Smooth muscle cell (in vitro differentiated cells): ENCODE data around the gene PDE8A. TPM values are rescaled to one million over a fixed set of nuclear protein-coding genes. Genes with fewer than 3 reads are reported as not detected.

Experiments used
- DNase-seq: peaks from one replicate; lab custom pipeline; 2025; ENCODE audit not compliant: unreplicated experiment; lab: John Stamatoyannopoulos, UW
- H2AFZ ChIP-seq: fragments of 200-600 bp; sonication (generic); 2 replicates; pipeline ENCODE4 v1.6.0; 2016; ENCODE audit warnings: antibody characterized with exemption, low read depth, mild to moderate bottlenecking
- H3F3A ChIP-seq: fragments of 200-600 bp; sonication (generic); 2 replicates; pipeline ENCODE4 v1.6.0; 2017; ENCODE audit warnings: antibody characterized with exemption, low read depth
- H3K27ac ChIP-seq: fragments of 200-600 bp; sonication (generic); 2 replicates; pipeline ENCODE4 v1.5.1; 2016; ENCODE audit warnings: low read depth, mild to moderate bottlenecking
- H3K27me3 ChIP-seq: fragments of 200-600 bp; sonication (generic); 2 replicates; pipeline ENCODE4 v1.6.1; 2016; ENCODE audit warnings: low read depth, mild to moderate bottlenecking
- H3K36me3 ChIP-seq: fragments of 200-600 bp; sonication (generic); 2 replicates; pipeline ENCODE4 v1.5.1; 2016; ENCODE audit warnings: low read depth
- H3K4me1 ChIP-seq: fragments of 200-600 bp; sonication (generic); 2 replicates; pipeline ENCODE4 v1.5.1; 2016; ENCODE audit warnings: low read depth
- H3K4me2 ChIP-seq: fragments of 200-600 bp; sonication (generic); 2 replicates; pipeline ENCODE4 v1.6.0; 2016; ENCODE audit warnings: mild to moderate bottlenecking
- H3K4me3 ChIP-seq: fragments of 200-600 bp; sonication (generic); 2 replicates; pipeline ENCODE4 v1.5.1; 2016; ENCODE audit warnings: mild to moderate bottlenecking
- H3K79me2 ChIP-seq: fragments of 200-600 bp; sonication (generic); 2 replicates; pipeline ENCODE4 v1.6.0; 2016; ENCODE audit warnings: low read depth, mild to moderate bottlenecking
- H3K9ac ChIP-seq: fragments of 200-600 bp; sonication (generic); 2 replicates; pipeline ENCODE4 v1.6.0; 2016; ENCODE audit warnings: low read depth
- H3K9me3 ChIP-seq: fragments of 200-600 bp; sonication (generic); replicated peaks from 2 replicates; pipeline ENCODE4 v1.5.1; 2016; ENCODE audit warnings: low read depth
- H4K20me1 ChIP-seq: fragments of 200-600 bp; sonication (generic); 2 replicates; pipeline ENCODE4 v1.6.0; 2016; ENCODE audit warnings: low read depth
- WGBS: methylation state at CpG from one replicate; pipeline ENCODE4 v1.1.7; 2016; ENCODE audit warnings: low lambda C conversion rate; 5-methylcytosine and 5-hydroxymethylcytosine counted together
- polyA plus RNA-seq: library from polyadenylated mRNA; unstranded; fragments of >200 nt; fragmentation: Nextera tagmentation; extraction: Ambion mirVana; gene quantifications from 2 replicates; pipeline ENCODE4 v1.2.1, GENCODE V29; 2016
- total RNA-seq: library from RNA; depleted of rRNA; stranded (reverse); fragments of >200 nt; gene quantifications from 2 replicates; pipeline ENCODE4 v1.2.3, GENCODE V29; 2014
- TF ChIP-seq, protein P1 (sequence below): fragments of 200-600 bp; sonication (generic); IDR thresholded peaks from 2 replicates; pipeline ENCODE4 v1.5.1; 2017; ENCODE audit warnings: borderline replicate concordance, mild to moderate bottlenecking, antibody characterized with exemption; ENCODE audit not compliant: insufficient read depth, poor library complexity, severe bottlenecking

The PDE8A gene
- total and polyA plus RNA-seq, 2 experiments from 2014 or later: 5.5 to 19.8 TPM

DNA sequence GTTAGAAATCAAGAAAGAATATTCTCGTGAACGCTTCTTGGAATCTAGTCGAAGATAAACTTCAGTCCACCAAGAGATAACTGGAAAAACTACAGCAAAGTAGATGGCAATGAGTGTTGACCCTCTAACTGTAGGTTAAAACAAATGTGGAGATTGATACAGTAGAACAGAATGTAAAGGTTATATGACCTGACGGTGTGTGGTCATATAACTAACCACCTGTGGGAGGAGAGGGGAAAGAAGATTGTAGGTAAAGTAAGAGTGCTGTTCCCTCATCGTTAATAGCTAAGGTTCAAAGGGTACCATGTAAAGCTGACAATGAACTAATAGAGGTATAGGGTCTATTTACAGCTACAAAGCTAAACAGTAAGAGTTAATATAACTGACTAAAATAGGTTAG, 52.6 kb downstream of the PDE8A start:
- Histone ChIP-seq H4K20me1 (peaks cover 23% of the 10 kb centered on the region), H3K9me3 (no peaks in the 10 kb centered on the region), H3K4me1 (peaks cover 7% of the 10 kb centered on the region), H3K9ac (no peak overlapping the region), H3K4me2 (no peak overlapping the region), H3K27ac (no peak overlapping the region), H3K36me3 (no peaks in the 10 kb centered on the region), H3K79me2 (peaks cover 17% of the 10 kb centered on the region), H3K4me3 (no peak overlapping the region), H3F3A (no peaks in the 10 kb centered on the region), H2AFZ (no peak overlapping the region), H3K27me3 (no peaks in the 10 kb centered on the region)
- TF ChIP-seq, protein P1, sequence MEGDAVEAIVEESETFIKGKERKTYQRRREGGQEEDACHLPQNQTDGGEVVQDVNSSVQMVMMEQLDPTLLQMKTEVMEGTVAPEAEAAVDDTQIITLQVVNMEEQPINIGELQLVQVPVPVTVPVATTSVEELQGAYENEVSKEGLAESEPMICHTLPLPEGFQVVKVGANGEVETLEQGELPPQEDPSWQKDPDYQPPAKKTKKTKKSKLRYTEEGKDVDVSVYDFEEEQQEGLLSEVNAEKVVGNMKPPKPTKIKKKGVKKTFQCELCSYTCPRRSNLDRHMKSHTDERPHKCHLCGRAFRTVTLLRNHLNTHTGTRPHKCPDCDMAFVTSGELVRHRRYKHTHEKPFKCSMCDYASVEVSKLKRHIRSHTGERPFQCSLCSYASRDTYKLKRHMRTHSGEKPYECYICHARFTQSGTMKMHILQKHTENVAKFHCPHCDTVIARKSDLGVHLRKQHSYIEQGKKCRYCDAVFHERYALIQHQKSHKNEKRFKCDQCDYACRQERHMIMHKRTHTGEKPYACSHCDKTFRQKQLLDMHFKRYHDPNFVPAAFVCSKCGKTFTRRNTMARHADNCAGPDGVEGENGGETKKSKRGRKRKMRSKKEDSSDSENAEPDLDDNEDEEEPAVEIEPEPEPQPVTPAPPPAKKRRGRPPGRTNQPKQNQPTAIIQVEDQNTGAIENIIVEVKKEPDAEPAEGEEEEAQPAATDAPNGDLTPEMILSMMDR: no peak
- 93% methylated on average over 5 of the region's 5 CpGs for WGBS
- DNase-seq: no peak

DNA sequence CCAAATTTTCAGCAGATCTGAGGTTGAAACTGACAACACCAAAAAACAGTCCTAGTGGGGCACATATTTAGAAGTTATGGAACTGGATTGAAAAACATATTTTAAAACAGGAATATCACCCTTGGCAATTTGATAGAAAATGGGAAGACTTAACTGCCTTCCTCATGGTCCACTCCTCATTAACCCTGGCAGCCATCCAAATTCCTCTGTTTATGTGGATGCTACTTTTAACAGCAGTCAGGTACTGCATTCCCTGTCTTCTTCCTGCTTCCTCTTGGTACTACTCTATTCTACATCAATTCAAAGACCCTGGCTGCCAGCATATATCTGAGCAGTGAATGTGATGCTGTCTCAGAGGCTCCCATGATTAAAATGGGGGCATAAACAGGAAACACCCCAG, 54.3 kb downstream of the PDE8A start:
- H3K4me1 ChIP-seq: no peaks in the 10 kb centered on the region
- H3K9ac ChIP-seq: no peak overlapping the region

DNA sequence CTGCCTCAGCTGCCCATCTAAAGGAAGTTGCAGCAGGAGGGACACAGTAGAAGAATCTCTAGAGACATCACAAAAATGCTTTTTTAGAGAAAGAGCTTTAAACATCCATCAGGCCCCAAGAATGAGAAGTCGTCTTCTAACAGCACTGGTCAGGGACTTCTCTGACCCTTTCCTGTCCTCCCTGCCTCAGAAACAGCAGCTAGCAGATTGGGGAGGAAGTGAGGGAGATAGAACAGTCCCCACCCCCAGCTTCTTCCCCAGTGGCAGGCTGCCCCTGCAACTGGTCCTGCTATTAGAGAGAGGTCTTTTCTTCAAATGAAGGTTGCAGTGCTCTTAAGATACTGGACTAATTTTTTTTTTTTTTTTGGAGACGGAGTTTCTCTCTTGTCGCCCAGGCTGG, 55.1 kb downstream of the PDE8A start:
- H3K4me2 ChIP-seq: no peak overlapping the region
- no peak overlapping the region for H3K4me3 ChIP-seq
- H3K4me1 ChIP-seq: no peaks in the 10 kb centered on the region
- H3K27me3 ChIP-seq: no peaks in the 10 kb centered on the region
- 81% methylated on average over 3 of the region's 3 CpGs for WGBS
- H3F3A ChIP-seq: no peaks in the 10 kb centered on the region
- peaks cover 11% of the 10 kb centered on the region for H4K20me1 ChIP-seq
- H3K9ac ChIP-seq: no peak overlapping the region
- H3K79me2 ChIP-seq: peaks cover 8% of the 10 kb centered on the region
- H3K27ac ChIP-seq: no peak overlapping the region
- H3K36me3 ChIP-seq: no peaks in the 10 kb centered on the region
- no peak for DNase-seq
- TF ChIP-seq, protein P1: no peak
- no peaks in the 10 kb centered on the region for H3K9me3 ChIP-seq
- H2AFZ ChIP-seq: no peak overlapping the region

More for the DNA sequence above, 54.3 kb downstream of the PDE8A start:
- H3F3A ChIP-seq: no peaks in the 10 kb centered on the region
- H3K27me3 ChIP-seq: no peaks in the 10 kb centered on the region
- H3K27ac ChIP-seq: no peak overlapping the region
- H3K4me3 ChIP-seq: no peak overlapping the region
- H3K9me3 ChIP-seq: no peaks in the 10 kb centered on the region
- peaks cover 17% of the 10 kb centered on the region for H4K20me1 ChIP-seq
- H3K4me2 ChIP-seq: no peak overlapping the region
- peaks cover 14% of the 10 kb centered on the region for H3K79me2 ChIP-seq
- H2AFZ ChIP-seq: no peak overlapping the region
- H3K36me3 ChIP-seq: no peaks in the 10 kb centered on the region
- DNase-seq: no peak
- TF ChIP-seq, protein P1: no peak

DNA sequence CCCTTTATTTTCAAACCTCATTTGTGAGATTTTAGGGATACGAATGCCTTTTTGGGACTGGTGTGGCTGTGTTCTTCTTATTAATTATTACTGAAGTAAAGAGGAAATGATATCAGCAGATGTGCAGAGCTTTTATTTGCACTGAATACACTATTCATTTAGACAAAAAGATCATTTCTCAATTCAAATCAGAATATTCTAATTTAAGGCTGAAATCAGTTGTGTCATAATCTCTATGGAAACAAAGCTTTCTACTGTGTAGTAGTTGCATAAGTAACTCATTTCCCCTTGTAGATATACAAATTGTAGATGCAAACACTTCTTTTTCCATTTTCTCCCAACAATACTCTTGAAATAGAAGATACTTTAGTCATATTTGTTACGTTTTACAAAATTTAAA, 56.0 kb downstream of the PDE8A start:
- Histone ChIP-seq H3K4me1 (no peaks in the 10 kb centered on the region), H3K36me3 (no peaks in the 10 kb centered on the region), H3K27me3 (no peaks in the 10 kb centered on the region), H3K4me2 (no peak overlapping the region), H3K9me3 (no peaks in the 10 kb centered on the region), H3K4me3 (no peak overlapping the region), H3F3A (no peaks in the 10 kb centered on the region), H3K27ac (no peak overlapping the region), H3K79me2 (peaks cover 4% of the 10 kb centered on the region), H3K9ac (no peak overlapping the region), H4K20me1 (peaks cover 7% of the 10 kb centered on the region), H2AFZ (no peak overlapping the region)
- 97% methylated on average over 2 of the region's 2 CpGs for WGBS
- no peak for DNase-seq
- TF ChIP-seq, protein P1: no peak
